Bronchial epithelial cell (primary cell): Measurements from ENCODE around the gene LRMDA. TPM values are rescaled to one million over a fixed set of nuclear protein-coding genes. Genes with fewer than 3 reads are reported as not detected.
A peak's percentile ranks its signal among the peaks of the same experiment; 100 is the strongest.

ENCODE experiments used
- DNase-seq: peaks from one replicate; pipeline ENCODE4 v3.0.0-alpha.2; 2010; ENCODE audit warnings: low read depth
- FAIRE-seq: peaks from 2 replicates; lab custom pipeline; 2011; peaks lifted over from hg19 to GRCh38; lab: Jason Lieb, UNC
- H3K27me3 ChIP-seq: 2 replicates; pipeline ENCODE4 v1.5.1; 2011; ENCODE audit warnings: low read length; ENCODE audit not compliant: control insufficient read depth, insufficient read depth
- H3K36me3 ChIP-seq: 2 replicates; pipeline ENCODE4 v1.5.1; 2011; ENCODE audit warnings: low read length; ENCODE audit not compliant: control insufficient read depth, insufficient read depth
- H3K4me3 ChIP-seq: 2 replicates; pipeline ENCODE4 v1.5.1; 2011; ENCODE audit warnings: mild to moderate bottlenecking, low read depth, low read length, control low read depth
- total RNA-seq: library from RNA; depleted of rRNA; stranded (reverse); fragments of >200 nt; gene quantifications from 2 replicates; pipeline ENCODE4 v1.2.1, GENCODE V29; 2014
- TF ChIP-seq, protein P1 (sequence below): IDR thresholded peaks from 2 replicates; pipeline ENCODE4 v1.5.1; 2011; ENCODE audit warnings: mild to moderate bottlenecking, moderate library complexity, low read length, control low read depth, inconsistent platforms; ENCODE audit not compliant: insufficient read depth, severe bottlenecking

Gene LRMDA
- total RNA-seq, 1 donor from 2014 or later: 1.6 TPM

DNA sequence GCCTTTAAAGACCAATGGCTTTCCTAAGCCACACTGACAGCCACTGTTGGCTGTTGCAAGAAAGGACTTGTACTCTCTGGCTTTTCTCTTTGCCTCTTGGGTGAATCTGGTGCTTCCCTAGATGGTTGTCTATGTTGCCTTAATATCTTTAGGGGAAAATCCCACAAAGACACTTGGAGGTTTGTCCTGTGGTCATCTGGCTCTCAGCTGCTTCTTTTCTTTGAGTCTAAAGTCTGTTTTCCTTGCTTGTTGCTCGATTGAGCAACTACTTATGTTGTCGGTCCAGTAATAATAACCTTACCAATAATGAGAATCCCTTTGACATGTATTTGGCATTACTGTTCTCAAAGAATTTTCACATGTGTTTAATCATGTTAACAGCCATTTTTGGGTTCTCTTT, 537.6 kb downstream of the LRMDA start:
- no peak for DNase-seq
- Histone ChIP-seq H3K4me3 (no peak overlapping the region), H3K36me3 (no peaks in the 10 kb centered on the region), H3K27me3 (no peaks in the 10 kb centered on the region)
- no peak for FAIRE-seq
- TF ChIP-seq, protein P1, sequence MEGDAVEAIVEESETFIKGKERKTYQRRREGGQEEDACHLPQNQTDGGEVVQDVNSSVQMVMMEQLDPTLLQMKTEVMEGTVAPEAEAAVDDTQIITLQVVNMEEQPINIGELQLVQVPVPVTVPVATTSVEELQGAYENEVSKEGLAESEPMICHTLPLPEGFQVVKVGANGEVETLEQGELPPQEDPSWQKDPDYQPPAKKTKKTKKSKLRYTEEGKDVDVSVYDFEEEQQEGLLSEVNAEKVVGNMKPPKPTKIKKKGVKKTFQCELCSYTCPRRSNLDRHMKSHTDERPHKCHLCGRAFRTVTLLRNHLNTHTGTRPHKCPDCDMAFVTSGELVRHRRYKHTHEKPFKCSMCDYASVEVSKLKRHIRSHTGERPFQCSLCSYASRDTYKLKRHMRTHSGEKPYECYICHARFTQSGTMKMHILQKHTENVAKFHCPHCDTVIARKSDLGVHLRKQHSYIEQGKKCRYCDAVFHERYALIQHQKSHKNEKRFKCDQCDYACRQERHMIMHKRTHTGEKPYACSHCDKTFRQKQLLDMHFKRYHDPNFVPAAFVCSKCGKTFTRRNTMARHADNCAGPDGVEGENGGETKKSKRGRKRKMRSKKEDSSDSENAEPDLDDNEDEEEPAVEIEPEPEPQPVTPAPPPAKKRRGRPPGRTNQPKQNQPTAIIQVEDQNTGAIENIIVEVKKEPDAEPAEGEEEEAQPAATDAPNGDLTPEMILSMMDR: no peak

DNA sequence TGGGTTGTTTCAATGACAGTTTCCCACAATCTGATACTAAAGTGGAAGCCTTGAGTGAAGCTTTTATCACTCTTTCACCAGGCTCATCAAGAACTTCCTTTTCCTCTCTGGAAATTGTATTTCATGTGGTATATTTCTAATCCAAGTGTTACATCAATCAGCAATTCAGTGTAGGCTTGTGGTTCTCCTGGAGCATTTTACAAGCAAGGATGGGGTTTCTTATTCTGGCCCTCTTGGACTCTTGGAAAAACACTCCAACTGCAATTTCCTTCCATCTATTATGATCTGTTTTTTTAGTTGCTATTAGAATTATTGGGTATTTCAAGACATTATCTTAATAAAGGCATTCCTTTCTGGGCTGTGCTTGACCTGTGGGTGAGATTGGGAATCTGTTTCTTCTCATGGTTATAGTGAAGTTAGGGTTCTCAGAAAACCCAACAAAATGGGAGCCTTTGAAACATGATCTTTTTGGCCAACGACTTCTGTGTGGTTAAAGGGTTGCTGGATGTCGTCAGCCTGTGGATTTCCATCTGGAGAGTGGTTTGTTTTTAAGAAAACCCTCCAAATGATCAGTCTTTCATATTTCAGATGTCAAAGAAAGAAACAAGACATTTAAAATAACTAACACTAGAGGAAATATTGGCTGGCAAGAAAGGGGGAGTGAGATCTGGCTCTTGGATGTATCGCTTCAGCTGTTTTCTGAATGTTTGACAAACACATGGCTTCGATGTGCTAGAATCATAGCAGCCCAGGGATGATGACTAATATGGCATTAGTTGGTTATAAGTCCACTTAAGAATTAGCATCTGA, 540.2 kb downstream of the LRMDA start:
- TF ChIP-seq, protein P1: no peak
- FAIRE-seq (no peak), DNase-seq (no peak)
- no peaks in the 10 kb centered on the region for H3K27me3 ChIP-seq
- H3K4me3 ChIP-seq: no peak overlapping the region
- H3K36me3 ChIP-seq: no peaks in the 10 kb centered on the region

DNA sequence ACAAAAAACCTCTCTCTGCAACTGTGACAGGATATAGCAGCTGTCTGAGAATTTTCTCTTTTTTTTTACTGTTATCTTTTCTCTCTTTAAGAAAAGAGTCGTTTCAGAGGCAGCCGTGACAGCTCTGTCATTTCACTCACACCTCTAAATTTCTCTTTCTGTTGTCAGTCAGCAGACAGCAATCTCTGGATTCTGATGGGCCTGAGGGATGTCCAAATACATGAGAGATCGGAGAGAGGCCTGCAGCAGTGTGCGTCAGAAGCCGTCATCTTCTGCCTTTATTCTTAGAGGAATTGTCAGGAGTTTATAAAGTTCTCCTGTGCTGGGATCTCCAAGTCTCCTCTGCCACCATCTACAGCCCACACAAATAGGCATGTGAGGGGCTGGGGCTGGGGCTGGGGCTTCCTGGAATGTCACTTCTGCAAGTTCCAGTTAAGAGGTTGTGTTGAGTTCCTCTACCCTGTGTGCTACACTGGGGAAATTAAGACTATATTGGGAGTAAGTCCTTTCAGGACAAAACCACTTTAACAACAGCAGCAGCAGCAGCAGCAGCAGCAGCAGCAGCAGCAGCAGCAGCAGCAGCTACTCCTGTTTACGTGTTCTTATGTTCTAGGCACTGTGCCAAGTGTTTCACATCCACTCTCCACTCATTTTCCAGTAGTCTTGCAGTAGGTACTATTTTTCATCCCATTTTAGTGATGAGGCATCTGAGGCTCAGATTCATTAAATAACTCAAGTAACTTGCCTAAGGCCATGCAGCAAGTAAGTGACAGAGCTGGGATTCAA, 541.3 kb downstream of the LRMDA start:
- TF ChIP-seq, protein P1: no peak
- Histone ChIP-seq H3K27me3 (no peaks in the 10 kb centered on the region), H3K36me3 (no peaks in the 10 kb centered on the region), H3K4me3 (no peak overlapping the region)
- no peak for FAIRE-seq
- peak; percentile 32 for DNase-seq

DNA sequence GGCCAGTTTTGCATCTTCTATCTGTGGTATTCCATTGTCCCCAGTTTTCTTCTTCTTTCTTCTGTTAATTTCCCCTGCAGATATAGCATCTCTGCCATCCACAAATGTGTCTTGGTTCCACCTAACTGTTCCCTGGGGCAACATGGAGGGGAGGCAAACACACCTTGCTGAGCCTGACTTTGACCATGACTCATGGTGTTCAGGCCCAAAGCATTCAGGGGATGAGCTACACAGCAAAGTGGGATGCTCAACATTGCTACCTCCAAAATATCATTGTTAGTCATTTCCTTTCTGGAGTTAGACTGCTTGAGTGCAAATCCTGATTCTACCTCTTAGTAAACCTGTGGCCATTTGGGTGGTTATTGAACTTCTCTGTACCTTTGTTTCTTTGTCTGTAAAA, 542.7 kb downstream of the LRMDA start:
- peak; percentile 81 for DNase-seq
- TF ChIP-seq, protein P1: no peak
- no peaks in the 10 kb centered on the region for H3K36me3 ChIP-seq
- no peak for FAIRE-seq
- no peak overlapping the region for H3K4me3 ChIP-seq
- no peaks in the 10 kb centered on the region for H3K27me3 ChIP-seq

DNA sequence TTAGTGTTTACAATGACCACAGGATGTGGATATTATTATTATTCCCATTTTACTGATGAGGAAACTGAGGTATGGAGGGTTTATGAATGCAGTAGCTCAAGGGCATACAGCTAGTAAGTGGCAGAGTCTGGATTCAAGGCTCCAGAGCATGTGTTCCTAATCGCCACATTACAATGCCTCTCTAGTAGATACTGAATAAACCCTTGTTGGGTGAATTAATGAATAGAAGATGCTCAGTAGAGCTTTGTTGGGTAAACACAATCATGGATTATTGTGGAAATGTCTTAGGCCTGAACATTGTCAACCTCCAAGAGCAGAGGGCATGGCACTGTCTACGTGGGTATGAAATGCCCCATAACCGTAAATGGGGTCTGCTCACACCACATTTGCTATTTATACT, 545.3 kb downstream of the LRMDA start:
- no peaks in the 10 kb centered on the region for H3K27me3 ChIP-seq
- no peaks in the 10 kb centered on the region for H3K36me3 ChIP-seq
- H3K4me3 ChIP-seq: no peak overlapping the region
- TF ChIP-seq, protein P1: no peak
- DNase-seq (no peak), FAIRE-seq (no peak)
